ENCODE results near the gene SLC38A5.

- TF ChIP-seq CTCF (conservative IDR thresholded peaks at IDR 0.05 in 1 of 2, IDR thresholded peaks at IDR 0.05 in 1 of 2; ENCODE audit: low read depth in 1 of 2, low read length in 2 of 2) (no peak), EZH2 (IDR thresholded peaks at IDR 0.05; ENCODE audit: low read length, missing control alignments) (no peak)
These were observed 34.2 kb upstream of the SLC38A5 start for GRCh38 chrX:48504261-48504660.
